ENCODE measurements around the gene BCAT1.
A peak's percentile ranks its signal among the peaks of the same experiment; 100 is the strongest.

Gene BCAT1, protein sequence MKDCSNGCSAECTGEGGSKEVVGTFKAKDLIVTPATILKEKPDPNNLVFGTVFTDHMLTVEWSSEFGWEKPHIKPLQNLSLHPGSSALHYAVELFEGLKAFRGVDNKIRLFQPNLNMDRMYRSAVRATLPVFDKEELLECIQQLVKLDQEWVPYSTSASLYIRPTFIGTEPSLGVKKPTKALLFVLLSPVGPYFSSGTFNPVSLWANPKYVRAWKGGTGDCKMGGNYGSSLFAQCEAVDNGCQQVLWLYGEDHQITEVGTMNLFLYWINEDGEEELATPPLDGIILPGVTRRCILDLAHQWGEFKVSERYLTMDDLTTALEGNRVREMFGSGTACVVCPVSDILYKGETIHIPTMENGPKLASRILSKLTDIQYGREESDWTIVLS

DNA sequence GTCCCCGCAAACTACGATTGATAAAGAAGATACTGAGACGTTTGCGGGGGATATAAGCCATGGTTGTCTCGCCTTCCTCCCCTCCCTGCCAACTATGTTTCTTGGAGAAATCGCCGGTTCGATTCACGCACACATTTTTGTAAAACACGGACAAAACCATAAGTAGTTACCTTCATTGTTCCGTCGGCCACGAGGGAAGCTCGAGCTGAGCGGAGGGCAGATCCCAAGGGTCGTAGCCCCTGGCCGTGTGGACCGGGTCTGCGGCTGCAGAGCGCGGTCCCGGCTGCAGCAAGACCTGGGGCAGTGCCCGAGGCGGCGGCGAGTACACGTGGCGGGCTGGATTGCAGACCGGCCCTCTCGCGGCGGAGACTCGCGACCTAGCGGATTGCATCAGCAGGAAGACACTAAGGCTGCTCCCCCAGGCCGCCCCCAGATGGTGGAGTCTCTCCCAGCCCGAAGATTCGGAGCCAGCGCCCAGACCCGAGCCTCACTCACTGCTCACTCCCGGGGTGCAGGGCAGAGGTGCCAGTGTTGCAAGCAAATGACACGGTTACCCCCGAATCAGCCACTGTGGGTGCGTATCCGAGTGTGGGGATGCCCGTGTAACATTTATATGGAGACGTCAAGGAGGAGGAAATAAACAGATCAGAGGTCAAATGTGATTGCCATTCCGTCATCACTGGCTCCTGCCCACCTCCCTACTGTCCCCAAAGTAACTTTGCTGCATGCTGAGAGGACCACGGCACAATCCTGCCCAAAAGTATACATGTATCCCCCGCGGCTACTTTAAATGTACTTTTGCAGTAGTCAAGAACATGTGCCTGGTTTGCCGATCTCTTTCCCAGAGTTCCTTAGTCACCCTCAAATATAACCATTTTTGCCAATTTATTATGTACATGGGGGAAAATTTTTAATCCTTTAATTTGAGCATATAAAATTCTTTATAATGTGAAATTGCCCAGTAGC, at the start of gene BCAT1:
Gene BCAT1 (minus strand): TSS at position 345 of the 966 bp plus-strand sequence. CDS start 169 bp downstream, at position 176.
- peak; percentile 90 for DNase-seq

DNA sequence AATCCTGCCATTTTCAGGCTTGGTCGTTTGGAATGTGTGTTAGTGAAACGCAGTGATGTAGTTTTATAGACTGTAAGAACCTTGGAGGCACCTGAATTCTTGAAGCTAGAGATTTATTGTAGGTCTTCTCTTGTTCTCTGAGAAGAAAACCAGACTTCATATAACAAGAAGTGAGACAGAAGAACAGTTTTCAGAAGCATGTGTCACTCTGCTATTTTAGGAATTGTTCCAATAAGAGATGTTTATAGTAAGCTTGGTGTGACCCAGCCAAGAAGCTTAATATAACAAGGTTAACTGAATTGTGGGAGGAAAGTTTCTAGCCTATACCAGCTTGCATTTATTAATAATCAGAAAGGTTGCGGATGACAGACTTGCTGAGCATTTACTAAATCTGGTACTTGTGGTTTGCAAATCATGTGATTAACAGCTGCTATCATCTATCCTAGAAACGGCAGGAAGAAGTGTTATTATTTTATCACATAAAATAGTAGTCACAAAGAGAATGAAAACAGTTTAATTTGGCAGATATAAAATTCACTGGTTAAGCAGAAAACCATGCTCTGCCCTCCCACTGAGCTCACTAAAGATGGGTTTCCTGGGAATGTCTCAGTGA, 49.2 kb upstream of the BCAT1 start:
- DNase-seq, result peak; percentile 85

DNA sequence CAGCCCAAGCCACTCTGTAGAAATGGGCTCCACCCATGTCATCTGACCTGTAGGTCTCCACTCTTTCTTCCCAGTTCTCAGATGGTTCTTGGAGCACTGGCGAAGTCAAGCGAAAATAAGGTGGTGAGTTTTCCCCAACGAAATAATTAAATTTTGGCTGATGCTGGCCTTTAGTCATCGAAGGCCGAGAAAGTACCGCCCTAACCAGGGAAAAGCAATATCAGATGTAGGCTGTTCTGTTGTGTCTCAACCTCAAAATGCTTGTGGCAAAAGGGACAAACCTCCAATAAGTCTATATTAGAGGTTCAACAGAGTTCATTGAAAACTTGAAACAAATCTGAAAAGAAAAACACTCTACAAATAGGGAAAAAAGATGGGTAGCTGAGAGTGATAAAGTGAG, 48.6 kb upstream of the BCAT1 start:
- DNase-seq, result no peak

DNA sequence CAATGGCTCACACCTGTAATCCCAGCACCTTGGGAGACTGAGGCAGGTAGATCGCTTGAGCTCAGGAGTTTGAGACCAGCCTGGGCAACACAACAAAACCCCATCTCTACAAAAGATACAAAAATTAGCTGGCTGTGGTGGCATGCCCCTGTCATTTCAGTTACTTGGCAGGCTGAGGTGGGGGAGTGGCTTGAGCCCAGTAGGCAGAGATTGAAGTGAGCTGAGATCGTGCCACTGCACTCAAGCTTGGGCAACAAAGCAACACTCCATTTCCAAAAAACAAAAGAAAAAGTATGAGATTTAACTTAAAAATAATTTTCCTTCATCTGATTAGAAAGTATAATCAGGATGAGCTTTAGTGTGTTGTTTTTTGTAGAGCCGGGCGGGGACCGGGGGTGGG, 47.9 kb upstream of the BCAT1 start:
- DNase-seq, result no peak

DNA sequence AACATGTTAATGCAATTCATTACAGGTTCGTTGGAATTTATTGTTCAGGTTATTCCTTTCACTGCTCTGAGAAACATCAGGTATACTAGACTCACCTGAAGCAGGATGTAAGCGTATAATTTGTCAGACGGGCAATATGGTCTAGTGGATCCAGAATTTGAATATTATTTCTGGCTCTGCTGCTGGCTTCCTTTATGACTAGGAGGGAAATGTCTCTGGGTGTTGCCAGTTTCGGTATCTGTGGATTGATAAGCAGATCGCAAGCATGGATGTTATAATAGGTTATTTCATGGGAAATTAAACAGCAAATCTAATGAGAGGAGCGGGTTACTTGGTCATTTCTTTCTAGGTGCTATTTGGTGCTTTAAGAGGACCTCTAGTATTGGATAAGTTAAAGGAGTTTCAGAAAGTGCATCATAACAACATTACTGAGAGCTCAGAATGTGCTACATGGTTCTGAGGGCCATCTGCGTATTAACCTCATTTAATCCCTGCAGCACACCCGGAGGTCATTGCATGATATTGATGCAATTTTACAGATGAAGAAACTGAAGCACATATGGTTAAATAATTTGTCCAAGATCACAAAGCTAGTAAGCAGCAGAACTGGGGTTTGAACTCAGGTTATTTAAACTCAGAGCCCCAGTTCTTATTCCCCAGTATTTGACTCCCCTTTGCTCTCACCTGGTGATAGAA, 47.3 kb upstream of the BCAT1 start:
- DNase-seq, result no peak

DNA sequence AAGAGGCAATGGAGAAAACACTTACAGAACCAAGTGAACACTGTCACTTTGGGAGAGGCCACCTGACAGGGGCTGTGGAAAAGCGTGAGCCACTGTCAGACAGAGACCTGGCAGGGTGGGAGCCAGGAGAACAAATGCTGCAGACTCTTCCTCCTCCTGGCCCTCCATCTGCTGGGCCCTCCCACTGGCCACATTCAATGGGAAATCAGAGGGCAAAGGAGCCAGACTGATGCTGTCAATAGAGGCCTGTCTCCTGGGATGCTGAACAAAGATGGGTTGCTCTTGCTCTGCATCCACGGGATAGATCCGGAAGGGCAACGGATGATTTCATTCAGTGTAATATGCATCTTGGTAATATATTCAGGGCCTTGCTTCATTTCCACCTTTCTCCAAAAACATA, 44.9 kb upstream of the BCAT1 start:
- no peak for DNase-seq

DNA sequence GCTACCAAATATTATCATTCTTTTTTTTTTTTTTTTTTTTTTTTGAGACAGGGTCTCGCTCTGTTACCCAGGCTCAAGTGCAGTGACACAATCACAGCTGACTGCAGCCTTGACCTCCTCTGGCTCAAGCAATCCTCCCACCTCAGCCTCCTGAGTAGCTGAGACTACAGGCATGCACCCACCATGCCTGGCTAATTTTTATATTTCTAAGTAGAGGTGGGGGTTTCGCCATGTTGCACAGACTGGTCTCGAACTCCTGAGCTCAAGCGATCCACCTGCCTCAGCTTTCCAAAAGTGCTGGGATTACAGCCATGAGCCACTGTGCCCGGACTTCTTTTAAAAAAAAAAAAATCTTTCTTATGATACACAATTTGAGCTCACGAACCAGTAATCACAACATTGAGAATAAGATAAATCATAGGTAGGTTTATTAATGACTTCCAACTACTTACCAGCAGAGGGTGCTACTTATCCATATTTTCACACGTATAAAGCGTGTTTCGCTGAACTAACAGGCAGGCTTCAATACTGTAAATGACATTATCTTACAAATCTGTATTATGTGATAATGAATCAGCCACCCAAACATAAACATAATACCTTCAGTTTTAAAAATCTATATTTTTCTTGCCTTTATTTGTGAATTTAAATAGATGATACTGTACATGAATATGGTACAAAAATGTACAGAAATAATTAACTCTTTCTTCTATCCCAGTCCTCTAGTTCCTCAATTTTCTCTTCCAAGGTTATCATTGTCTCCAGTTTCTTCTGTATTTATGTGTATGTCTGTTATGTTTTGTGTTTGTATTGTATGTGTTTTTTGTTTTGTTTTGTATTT, 42.5 kb upstream of the BCAT1 start:
- peak; percentile 48 for DNase-seq

DNA sequence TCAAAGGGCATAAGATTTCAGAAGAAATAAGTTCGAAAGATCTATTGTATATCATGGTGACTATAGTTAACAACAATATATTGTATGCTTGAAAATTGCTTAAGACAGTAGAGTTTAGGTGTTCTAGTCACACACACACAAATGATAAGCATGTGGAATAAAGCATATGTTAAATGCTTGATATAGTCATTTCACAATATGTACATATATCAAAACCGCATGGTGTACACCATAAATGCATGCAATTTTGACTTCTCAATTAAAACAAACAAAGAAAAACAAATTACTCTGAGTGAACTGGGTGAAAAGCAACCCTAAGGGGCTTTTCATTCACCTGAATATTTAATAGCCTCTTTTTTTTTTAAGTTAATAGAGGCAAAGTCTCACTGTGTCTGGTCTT, 40.3 kb upstream of the BCAT1 start:
- DNase-seq, result no peak

DNA sequence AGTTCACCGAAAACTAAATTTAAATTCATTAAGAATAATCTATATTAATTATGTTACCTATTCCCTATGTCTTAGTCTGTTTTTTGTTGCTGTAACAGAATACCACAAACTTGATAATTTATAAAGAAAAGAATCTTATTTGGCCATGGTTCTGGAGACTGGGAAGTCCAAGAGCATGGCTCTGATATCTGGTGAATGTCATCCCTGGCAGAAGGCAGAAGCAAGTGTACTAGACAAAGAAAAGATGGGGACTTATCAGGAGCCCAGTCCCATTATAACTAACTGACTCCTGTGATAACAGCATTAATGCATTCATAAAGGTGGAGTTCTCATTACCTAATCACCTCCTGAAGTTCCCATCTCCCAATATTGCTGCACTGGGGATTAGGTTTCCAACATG, 33.3 kb upstream of the BCAT1 start:
- no peak for DNase-seq

DNA sequence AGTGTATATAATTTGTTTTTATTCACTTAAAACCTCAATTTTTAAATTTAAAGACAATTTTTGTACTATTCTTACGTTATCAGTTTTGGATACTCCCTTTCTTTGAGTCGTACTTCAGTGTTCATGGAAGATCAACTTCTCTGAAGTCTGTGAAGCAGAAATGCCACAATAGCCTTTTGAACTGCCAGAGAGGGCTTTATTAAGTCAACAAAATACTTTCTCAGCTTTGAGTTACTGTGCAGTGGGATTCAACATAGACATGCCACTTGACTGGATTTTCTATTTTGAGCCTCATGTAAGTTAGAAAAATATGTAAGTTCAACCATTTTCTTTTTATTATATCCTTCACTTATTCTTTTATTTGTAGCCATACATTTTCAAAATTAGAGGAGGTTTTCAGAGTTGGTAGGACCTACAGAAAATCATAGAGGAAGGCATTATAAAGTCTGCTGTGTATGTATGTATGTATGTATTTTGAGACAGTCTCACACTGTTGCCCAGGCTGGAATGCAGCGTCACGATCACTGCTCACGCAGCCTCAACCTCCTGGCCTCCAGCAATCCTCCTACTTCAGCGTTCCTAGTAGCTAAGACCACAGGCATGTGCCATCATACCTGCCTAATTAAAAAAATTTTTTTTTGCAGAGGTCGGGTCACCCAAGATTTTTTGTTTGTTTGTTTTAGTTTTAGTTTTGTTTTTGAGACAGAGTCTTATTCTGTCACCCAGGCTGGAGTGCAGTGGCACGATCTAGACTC, 31.3 kb upstream of the BCAT1 start:
- no peak for DNase-seq

DNA sequence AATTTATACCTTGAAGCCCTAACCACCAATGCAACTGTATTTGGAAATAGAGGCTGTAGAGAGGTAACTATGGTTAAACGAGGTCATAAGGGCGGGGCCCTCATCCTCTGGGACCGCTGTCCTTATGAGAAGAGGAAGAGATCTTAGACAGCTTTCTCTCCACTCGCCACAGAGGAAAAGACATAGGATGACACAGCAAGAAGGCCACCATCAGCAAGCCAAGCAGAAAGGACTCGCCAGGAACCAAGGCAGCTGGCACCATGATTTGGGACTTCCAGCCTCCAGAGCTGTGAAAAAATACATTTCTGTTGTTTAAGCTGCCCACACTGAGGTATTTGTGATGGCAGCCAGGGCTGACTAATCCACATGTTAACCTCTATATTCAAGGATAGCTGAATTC, 30.4 kb upstream of the BCAT1 start:
- no peak for DNase-seq

DNA sequence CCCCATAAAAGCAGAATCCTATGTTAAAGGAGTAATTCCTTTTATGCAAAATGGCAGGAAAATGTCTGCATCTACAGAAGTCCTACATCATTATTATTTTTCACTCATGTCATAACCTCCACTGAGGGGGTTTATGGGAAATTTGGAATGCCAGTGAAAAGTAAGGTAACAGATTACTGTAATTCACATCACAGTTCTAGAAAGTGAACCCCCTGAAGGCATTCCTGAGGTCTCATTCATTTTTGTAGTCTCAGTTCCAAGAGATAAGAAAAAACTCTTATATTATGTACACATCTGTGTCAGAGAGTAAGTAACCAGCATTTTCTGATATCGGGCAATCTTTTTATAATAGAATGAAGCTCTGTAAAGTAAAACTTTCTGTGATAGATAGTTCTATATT, 28.8 kb upstream of the BCAT1 start:
- no peak for DNase-seq

DNA sequence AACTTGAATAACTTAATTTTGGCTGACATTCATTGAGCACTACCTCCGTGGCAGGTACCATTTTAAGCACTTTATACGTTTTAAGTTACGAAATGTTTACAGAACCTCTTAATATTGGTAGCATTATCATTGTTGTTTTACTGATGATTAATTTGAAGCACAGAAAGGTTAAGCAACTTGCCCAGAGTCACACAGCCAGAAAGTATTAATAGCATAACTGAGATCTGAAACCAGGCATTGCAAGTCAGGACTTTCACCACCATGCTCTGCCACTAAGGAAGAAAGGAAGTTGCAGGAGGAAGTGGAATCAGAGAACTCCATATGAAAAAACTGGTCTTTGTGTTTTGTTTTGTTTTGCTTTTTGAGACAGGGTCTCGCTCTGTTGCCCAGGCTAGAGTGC, 28.2 kb upstream of the BCAT1 start:
- DNase-seq, result no peak

DNA sequence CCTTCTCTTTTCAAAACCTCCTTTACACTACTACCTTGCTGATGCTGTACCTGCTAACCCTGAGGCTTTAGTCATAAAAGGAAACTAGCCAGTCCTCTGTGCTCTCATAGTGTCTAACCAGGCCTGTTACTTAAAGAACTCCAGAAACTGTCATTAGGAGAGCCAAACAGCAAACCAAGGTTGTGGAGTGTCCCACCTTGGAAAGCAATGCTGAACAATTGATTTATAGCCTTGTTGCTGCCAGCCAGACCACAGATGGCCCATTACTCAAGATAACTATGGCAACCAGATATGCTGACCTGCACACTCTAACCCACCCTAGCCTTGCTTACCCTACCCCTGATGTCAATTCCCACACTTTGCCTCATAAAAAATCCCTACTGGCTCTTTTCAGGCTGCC, 26.5 kb upstream of the BCAT1 start:
- DNase-seq, result no peak

DNA sequence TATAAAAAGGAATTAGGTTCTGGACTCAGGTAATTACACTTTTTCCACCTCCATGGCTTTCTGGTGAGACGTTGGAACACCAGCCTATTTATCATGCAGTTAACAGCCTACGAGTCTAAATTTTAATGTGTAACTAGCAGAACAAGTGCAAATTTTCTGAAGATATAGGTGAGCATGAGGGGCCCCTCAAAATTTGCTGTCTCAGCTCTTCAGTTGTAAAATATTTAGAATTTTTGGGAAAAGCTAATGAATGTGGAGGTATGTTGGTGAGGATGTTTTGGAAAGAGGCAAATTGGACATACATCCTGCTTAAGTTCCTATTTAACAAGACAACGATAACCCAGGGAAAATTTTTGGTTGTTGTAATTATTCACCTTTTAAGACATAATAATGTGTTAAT, 25.3 kb upstream of the BCAT1 start:
- DNase-seq, result no peak

DNA sequence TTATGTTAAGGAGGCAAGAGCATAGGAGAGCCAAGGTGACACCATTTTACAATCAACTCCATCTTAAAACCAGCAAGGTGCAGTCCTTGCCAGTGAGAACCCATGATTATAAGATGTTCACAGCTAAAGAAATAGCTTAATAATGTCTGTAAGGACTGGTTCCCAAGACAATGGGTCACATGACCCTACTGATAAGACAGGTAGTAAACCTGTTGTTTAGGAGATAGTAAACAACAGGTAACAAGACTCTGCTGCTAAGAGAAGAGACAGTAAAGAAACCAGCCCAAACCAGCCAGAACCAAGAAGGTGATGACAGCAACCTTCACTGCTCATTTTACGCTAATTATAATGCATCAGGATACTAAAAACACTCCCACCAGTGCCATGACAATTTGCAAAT, 23.2 kb upstream of the BCAT1 start:
- DNase-seq, result no peak

DNA sequence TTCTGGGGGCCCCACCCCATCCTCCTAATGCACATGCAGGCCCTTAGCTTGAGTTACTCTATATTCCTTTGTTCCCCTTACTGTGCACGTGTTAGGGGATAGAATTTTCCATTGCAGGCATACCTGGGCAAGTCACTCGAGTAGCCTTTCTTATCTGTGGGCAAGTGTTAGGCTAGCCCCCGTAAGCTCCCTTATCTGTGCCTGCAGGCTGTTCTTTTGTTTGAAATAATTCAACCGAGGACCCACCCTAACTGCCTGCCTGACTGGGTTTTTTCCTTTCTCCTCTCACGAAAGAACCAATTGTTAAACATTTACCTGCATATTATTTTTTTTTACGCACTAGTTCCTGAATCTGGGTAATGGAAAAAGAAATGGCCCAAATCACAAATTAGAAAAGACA, 21.3 kb upstream of the BCAT1 start:
- no peak for DNase-seq

DNA sequence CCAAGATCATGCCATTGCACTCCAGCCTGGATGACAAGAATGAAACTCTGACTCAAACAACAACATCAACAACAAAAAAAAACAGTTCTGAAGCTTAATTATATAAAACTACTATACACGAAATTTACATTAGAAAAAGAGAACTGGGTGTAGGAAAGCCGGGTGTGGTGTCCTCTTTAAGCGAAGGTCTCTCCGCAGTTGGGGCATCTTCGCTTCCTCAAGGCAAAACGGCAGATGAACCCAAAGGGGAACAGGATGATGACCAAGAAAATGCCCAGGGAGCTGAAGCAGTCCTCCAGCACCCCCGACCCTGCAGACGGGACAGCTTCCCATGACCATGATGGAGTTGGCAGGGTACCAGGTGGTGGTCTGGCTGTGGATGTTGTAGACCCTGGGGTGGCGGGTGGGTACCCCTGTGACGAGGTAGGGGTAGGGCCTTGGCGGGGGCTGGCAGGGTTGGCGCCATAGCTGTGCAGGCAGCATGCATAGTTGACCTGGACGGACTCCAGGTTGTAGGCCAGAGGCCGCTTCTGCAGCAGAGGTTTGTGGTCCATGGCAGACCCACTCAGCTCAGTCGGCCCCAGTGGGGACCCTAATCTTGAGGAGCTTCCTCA, 18.2 kb upstream of the BCAT1 start:
- no peak for DNase-seq

DNA sequence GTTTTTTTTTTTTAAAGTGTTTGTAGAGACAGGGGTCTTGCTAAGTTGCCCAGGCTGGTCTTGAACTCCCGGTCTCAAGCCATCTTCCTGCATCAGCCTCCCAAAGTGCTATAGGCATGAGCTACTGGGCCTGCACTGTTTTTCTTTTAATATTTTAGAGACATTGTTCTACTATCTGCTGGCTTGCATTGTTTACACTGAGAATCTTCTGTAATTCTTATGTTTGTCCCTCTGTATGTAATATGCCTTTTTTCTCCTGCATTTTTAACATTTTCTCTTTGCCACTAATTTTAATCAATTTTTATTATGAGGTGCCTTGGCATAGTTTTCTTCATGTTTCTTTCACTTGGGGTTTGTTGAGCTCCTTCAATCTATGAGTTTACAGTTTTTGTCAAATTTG, 15.4 kb upstream of the BCAT1 start:
- no peak for DNase-seq

DNA sequence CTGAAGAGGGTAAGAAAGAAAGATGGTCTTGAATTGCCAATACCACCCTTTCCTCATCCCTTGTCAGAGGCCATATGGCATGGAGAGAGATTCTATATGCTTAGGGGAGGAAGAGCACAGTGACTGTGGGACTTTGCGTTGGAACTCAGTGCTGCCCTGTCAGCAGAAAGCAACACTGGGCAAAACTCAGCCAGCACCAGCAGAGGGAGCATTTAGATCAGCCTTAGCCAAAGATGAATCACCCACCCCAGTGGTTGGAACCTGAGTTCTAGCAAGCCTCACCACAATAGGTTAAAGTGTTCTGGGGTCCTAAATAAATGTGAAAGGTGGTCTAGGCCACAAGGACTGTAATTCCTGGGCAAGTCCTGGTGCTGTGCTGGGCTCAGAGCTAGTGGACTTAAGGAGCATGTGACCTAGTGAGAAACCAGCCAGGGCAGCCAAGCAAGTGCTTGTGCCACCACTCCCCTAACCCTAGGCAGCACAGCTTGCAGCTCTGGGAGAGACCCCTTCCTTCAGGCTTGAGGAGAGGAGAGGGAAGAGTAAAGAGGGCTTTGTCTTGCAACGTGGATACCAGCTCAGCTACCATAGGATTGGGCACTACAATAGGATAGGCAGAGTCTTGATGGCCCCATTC, 11.4 kb upstream of the BCAT1 start:
- peak; percentile 48 for DNase-seq

Measured in fibroblast of skin of right quadriceps (primary cell).